ENCODE data around the gene LY6G5B. TPM values are rescaled to one million over a fixed set of nuclear protein-coding genes. Genes with fewer than 3 reads are reported as not detected.

The LY6G5B gene
- 1 to 10 TPM in 5 of 6 experiments, under 1 TPM in 1; 0.98 to 5.7 (median 2.6) TPM for total RNA-seq
- long read RNA-seq, result 0 reads

DNA sequence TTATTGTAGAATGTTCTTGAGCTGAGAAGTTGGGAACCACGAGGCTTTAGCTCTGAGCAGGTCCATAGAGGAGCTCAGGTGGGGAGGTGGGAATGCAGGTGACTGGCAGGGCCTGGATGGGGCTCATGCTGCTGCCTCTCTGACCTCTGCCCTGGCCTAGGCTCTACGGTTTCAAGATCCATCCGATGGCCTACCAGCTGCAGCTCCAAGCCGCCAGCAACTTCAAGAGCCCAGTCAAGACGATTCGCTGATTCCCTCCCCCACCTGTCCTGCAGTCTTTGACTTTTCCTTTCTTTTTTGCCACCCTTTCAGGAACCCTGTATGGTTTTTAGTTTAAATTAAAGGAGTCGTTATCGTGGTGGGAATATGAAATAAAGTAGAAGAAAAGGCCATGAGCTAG, at the start of gene LY6G5B:
Gene LY6G5B (plus strand): TSS at position 301 of the 400 bp plus-strand sequence. CDS start 975 bp downstream, outside the sequence.
- Histone ChIP-seq H3K4me3 (no peak within 1 kb of the TSS), H3K36me3 (peaks cover 10 to 55% (median 36%) of the 10 kb centered on the region in 4 donors), H3K27me3 (no peaks in the 10 kb centered on the region), H3K9me3 (no peaks in the 10 kb centered on the region), H3K4me1 (peaks cover 0 to 6% (median 0%) of the 10 kb centered on the region in 4 donors), H3K27ac (no peak within 1 kb of the TSS)
- DNase-seq (no peak), ATAC-seq (no peak)
- TF ChIP-seq, protein P1, sequence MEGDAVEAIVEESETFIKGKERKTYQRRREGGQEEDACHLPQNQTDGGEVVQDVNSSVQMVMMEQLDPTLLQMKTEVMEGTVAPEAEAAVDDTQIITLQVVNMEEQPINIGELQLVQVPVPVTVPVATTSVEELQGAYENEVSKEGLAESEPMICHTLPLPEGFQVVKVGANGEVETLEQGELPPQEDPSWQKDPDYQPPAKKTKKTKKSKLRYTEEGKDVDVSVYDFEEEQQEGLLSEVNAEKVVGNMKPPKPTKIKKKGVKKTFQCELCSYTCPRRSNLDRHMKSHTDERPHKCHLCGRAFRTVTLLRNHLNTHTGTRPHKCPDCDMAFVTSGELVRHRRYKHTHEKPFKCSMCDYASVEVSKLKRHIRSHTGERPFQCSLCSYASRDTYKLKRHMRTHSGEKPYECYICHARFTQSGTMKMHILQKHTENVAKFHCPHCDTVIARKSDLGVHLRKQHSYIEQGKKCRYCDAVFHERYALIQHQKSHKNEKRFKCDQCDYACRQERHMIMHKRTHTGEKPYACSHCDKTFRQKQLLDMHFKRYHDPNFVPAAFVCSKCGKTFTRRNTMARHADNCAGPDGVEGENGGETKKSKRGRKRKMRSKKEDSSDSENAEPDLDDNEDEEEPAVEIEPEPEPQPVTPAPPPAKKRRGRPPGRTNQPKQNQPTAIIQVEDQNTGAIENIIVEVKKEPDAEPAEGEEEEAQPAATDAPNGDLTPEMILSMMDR (IDR thresholded peaks at IDR 0.05), result no peak
- TF ChIP-seq POLR2A (IDR thresholded peaks at IDR 0.05), result no peak
- intact Hi-C loops (cut with DNase I), result loop anchor here in 1 of 2 donors (10.0 kb wide), 1 partner anchor 205 kb away; the partner anchor contains the start of gene SLC44A4
- WGBS (ENCODE audit: insufficient coverage, low coverage, low lambda C conversion rate, missing lambda C conversion rate), result 81% methylated on average over 7 of the region's 8 CpGs

DNA sequence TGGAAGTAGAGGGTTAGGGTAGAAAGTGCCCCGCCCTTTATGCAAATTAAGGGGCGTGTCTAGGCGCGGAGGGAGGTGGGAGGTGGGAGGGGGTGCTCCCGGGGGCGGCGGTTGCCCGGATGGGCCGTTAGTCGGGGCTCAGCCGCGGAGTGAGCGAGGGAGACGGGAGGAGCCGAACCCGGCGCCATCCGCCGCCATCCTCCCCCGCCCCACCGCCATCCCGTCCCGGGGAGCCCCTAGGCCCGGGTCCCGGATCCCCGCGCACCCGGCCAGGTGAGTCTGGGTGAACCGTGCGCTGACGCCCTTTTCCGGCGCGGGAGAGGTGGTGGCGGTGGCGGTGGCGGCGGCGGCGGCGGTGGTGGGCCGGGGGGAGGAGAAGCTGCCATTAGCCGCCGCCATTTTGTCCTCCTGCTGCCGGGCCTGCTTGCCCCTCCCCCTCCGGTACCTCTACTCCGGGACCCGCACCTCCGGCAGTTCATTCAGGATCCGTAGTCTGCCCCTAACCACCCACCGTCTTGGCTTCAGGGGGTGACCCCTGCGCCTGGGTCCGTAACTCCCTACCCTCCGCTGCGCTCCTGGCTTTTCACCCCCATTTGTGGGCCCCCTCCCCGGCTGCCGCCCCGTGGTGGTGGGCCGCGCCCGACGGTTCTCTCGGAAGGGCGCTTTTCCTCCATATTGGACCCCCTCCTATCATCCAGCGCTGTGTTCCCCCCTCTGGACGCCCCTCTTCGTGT, 49.0 kb upstream of the LY6G5B start, which contains the start of gene PRRC2A:
Gene PRRC2A (plus strand): TSS at position 130 of the 734 bp plus-strand sequence. CDS start 2,075 bp downstream, outside the sequence.
- under 1% methylated on average over 29 of the region's 67 CpGs for WGBS (ENCODE audit: insufficient coverage, low coverage, low lambda C conversion rate, missing lambda C conversion rate)
- peak within 1 kb of the TSS; percentile 92 to 93 (median 92) for H3K4me3 ChIP-seq
- H3K27me3 ChIP-seq, result no peaks in the 10 kb centered on the region
- peaks cover 12 to 26% (median 21%) of the 10 kb centered on the region in 4 donors for H3K36me3 ChIP-seq
- peak; percentile 51 for TF ChIP-seq POLR2A (IDR thresholded peaks at IDR 0.05)
- TF ChIP-seq, protein P1 (IDR thresholded peaks at IDR 0.05), result no peak
- ATAC-seq (peak; percentile 39 to 92 (median 63)), DNase-seq (peak in 1 of 3 donors; percentile 95)
- H3K27ac ChIP-seq, result peak within 1 kb of the TSS; percentile 83 to 91 (median 89)
- intact Hi-C loops (cut with DNase I), result no loop called here
- no peaks in the 10 kb centered on the region for H3K9me3 ChIP-seq
- H3K4me1 ChIP-seq, result peaks cover 0 to 8% (median 4%) of the 10 kb centered on the region in 4 donors

GRCh38 chr6:31621320-31621939, 48.3 kb upstream of the LY6G5B start:
- WGBS (ENCODE audit: insufficient coverage, low coverage, low lambda C conversion rate, missing lambda C conversion rate), result 17% methylated on average over 15 of the region's 15 CpGs
- intact Hi-C loops (cut with DNase I), result no loop called here
- no peak for DNase-seq
- no peaks in the 10 kb centered on the region for H3K27me3 ChIP-seq
- no peaks in the 10 kb centered on the region for H3K9me3 ChIP-seq
- H3K4me1 ChIP-seq, result peaks cover 0 to 8% (median 4%) of the 10 kb centered on the region in 4 donors
- H3K36me3 ChIP-seq, result peaks cover 12 to 32% (median 25%) of the 10 kb centered on the region in 4 donors
- no peak for TF ChIP-seq POLR2A (IDR thresholded peaks at IDR 0.05)
- TF ChIP-seq, protein P1 (IDR thresholded peaks at IDR 0.05), result no peak
- peak overlapping the region; percentile 83 to 91 (median 84) for H3K27ac ChIP-seq
- H3K4me3 ChIP-seq, result peak overlapping the region; percentile 92 to 93 (median 92)
- no peak for ATAC-seq

DNA sequence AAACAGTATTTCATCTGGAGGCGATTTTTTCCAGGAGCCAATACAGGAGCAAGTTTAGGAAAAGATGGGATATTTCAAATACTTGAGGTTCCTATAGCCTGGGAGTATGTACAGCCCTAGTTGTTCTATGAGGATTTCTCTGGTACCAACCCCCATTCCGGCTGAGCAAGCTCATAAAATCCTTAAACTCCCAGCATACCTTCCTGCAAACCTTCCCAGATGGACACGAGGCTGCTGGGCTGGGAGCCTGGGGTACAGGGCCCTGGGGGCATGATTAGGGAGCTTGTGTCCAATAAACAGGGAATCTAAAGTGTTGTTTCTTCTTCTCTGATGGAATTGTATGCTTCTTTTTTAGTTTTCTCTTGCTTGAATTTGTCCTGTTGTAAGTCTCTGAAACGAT, 47.8 kb upstream of the LY6G5B start:
- WGBS (ENCODE audit: insufficient coverage, low coverage, low lambda C conversion rate, missing lambda C conversion rate), result 34% methylated on average over 4 of the region's 4 CpGs
- TF ChIP-seq POLR2A (IDR thresholded peaks at IDR 0.05), result no peak
- TF ChIP-seq, protein P1 (IDR thresholded peaks at IDR 0.05), result no peak
- no peak for DNase-seq
- Histone ChIP-seq H3K4me3 (peak overlapping the region in 1 of 3 donors; percentile 92), H3K9me3 (no peaks in the 10 kb centered on the region), H3K4me1 (peaks cover 0 to 8% (median 4%) of the 10 kb centered on the region in 4 donors), H3K36me3 (peaks cover 12 to 38% (median 28%) of the 10 kb centered on the region in 4 donors), H3K27ac (peak overlapping the region in 1 of 3 donors; percentile 84), H3K27me3 (no peaks in the 10 kb centered on the region)
- intact Hi-C loops (cut with DNase I), result no loop called here
- no peak for ATAC-seq

Measured in right lobe of liver (tissue), 6 donors.